Erythroblast (primary cell): ENCODE data around the gene LAGE3.

ENCODE experiments used
- GATA1 ChIP-seq: IDR thresholded peaks from 2 replicates; pipeline ENCODE4 v1.6.1; 2011; ENCODE audit warnings: low read depth, mild to moderate bottlenecking, control low read depth, low read length, moderate library complexity
- POLR2A ChIP-seq: IDR thresholded peaks from 2 replicates; pipeline ENCODE4 v1.6.1; 2011; ENCODE audit warnings: mild to moderate bottlenecking, low read length

DNA sequence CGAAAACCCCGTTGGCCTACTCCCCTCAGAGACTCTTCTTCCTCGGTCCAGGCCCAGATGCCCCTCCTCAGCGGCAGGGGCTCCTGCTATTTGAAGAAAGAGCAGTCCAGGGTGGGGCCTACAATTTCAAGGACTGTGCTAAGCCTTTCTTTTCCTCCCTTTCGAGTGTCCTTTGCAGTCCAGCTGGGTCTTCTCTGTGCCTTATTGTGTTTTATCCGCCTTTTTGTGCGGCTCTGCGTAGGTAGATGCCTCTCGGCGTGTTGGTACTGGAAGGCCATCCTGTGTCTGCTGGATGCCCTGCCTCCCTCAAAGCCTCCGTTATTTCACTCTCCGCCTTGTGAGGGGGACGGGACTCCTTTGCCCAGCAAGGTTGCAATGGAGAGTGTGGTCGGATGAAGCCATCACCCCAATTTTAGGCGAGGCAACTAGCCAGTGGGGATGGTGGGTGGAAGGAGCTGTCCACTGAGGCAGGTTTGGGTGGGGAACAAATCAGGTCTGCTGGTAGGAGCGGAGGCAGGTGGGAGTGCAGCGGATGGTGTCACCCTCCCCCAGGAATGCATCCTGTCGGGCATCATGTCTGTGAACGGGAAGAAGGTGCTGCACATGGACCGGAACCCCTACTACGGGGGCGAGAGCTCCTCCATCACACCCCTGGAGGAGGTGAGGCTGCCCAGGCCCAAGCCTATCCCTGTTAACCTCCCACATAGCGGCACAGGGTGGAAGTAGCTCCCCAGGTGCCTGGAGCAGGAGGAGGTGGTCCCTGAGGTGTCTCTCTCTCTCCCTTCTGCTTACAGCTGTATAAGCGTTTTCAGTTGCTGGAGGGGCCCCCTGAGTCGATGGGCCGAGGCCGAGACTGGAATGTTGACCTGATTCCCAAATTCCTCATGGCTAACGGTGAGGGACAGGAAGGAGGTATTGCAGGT, 40.8 kb downstream of the LAGE3 start:
- no peak for TF ChIP-seq POLR2A
- no peak for TF ChIP-seq GATA1
